K562 (cell line): Measurements from ENCODE around the gene PYGO2. TPM values are rescaled to one million over a fixed set of nuclear protein-coding genes. Genes with fewer than 3 reads are reported as not detected.

Experiments
- ATAC-seq: fragments of 200-7000 bp; cut with Tn5 transposase; 3 replicates; pipeline ENCODE4 v1.9.1; 2020; ENCODE audit warnings: moderate library complexity
- BruUV-seq: library from RNA; stranded (reverse); fragments of 400-500 nt; replicated peaks from 2 replicates; lab custom pipeline; 2021; lab: Mats Ljungman, UMichigan
- CTCF ChIA-PET: fragments of 300-600 bp; formaldehyde crosslinking; extraction: SDS; loops from one replicate; lab custom pipeline; 2021; ENCODE audit warnings: low intra/inter-chr PET ratio; lab: Yijun Ruan, JAX
- POLR2A ChIA-PET: fragments of 300-600, 350-650 bp; sonication (Branson Sonifier 250); formaldehyde crosslinking; extraction: SDS; loops from one replicate; lab custom pipeline; 2021; ENCODE audit warnings: antibody characterized with exemption, inconsistent platforms; lab: Yijun Ruan, JAX
- DNase-seq, 4 experiments: peaks; one replicate each; pipeline versions ENCODE4 v3.0.0 to v3.0.0-alpha.2; 2011 to 2018; ENCODE audit warnings: low spot score in 3 of 4, mixed read lengths in 3 of 4; ENCODE audit errors: extremely low read depth in 1 of 4
- FAIRE-seq: peaks from 2 replicates; lab custom pipeline; 2011; peaks lifted over from hg19 to GRCh38; lab: Jason Lieb, UNC
- H2AFZ ChIP-seq: 2 replicates; pipeline ENCODE4 v1.6.0; 2011; ENCODE audit warnings: low read depth, low read length, control low read depth, inconsistent platforms
- H3K27ac ChIP-seq: fragments of 200-600 bp; 3 replicates; pipeline ENCODE4 v1.8.0; 2011; ENCODE audit warnings: low read depth, mild to moderate bottlenecking, control low read depth, inconsistent platforms, low read length, moderate library complexity, mixed read lengths; ENCODE audit errors: extremely low read depth
- H3K27me3 ChIP-seq, 2 experiments: fragments of 300-600 bp in 1 of 2; 2 replicates in 1 of 2; 3 replicates in 1 of 2; pipeline versions ENCODE4 v1.6.0 to v1.8.0; 2011; ENCODE audit warnings: inconsistent platforms in 2 of 2, low read length in 2 of 2, mild to moderate bottlenecking in 1 of 2, mixed read lengths in 1 of 2, moderate library complexity in 1 of 2; ENCODE audit not compliant: control insufficient read depth in 2 of 2, insufficient read depth in 2 of 2
- H3K36me3 ChIP-seq: fragments of 300-600 bp; 3 replicates; pipeline ENCODE4 v1.8.0; 2011; ENCODE audit warnings: mild to moderate bottlenecking, low read length, inconsistent platforms; ENCODE audit not compliant: control insufficient read depth, insufficient read depth
- H3K4me1 ChIP-seq, 2 experiments: fragments of 200-600 bp in 1 of 2; replicated peaks in 1 of 2; 2 replicates in 1 of 2; 3 replicates in 1 of 2; pipeline versions ENCODE4 v1.5.1 to v1.8.0; 2011; ENCODE audit warnings: inconsistent platforms in 2 of 2, low read length in 2 of 2, mild to moderate bottlenecking in 1 of 2, mixed read lengths in 1 of 2, moderate library complexity in 1 of 2; ENCODE audit not compliant: control insufficient read depth in 2 of 2, insufficient read depth in 2 of 2
- H3K4me2 ChIP-seq: 2 replicates; pipeline ENCODE4 v1.6.1; 2011; ENCODE audit warnings: low read length, control low read depth, inconsistent platforms, mixed read lengths; ENCODE audit not compliant: insufficient read depth
- H3K4me3 ChIP-seq: fragments of 200-600 bp; sonication (generic), shearing (Covaris generic); 2 replicates; pipeline ENCODE4 v1.5.1; 2016; ENCODE audit warnings: control low read depth, inconsistent platforms
- H3K79me2 ChIP-seq: fragments of 200-600 bp; 3 replicates; pipeline ENCODE4 v1.8.0; 2011; ENCODE audit warnings: low read length, inconsistent platforms; ENCODE audit not compliant: control insufficient read depth, insufficient read depth
- H3K9ac ChIP-seq, 2 experiments: 2 replicates each; pipeline versions ENCODE4 v1.6.0 to v1.6.1; 2011; ENCODE audit warnings: low read depth in 2 of 2, low read length in 2 of 2, control low read depth in 1 of 2, inconsistent platforms in 1 of 2, mild to moderate bottlenecking in 1 of 2, mixed read lengths in 1 of 2; ENCODE audit not compliant: insufficient read depth in 1 of 2
- H3K9me1 ChIP-seq: one replicate; pipeline ENCODE4 v1.6.0; 2011; ENCODE audit warnings: inconsistent platforms, mild to moderate bottlenecking, low read length, moderate library complexity; ENCODE audit not compliant: control insufficient read depth, insufficient read depth
- H3K9me3 ChIP-seq: replicated peaks from 2 replicates; pipeline ENCODE4 v1.5.1; 2011; ENCODE audit warnings: low read depth, low read length, inconsistent platforms; ENCODE audit not compliant: control insufficient read depth, insufficient read depth
- H4K20me1 ChIP-seq: replicated peaks from 2 replicates; pipeline ENCODE4 v1.6.1; 2011; ENCODE audit warnings: low read length, inconsistent platforms, mixed read lengths; ENCODE audit not compliant: control insufficient read depth, insufficient read depth
- C11orf30 ChIP-seq: fragments of 450-650 bp; IDR thresholded peaks from 2 replicates; pipeline ENCODE4 v1.6.1; 2016; ENCODE audit warnings: low read depth, mild to moderate bottlenecking
- HDAC8 ChIP-seq: fragments of 450-650 bp; IDR thresholded peaks from 2 replicates; pipeline ENCODE4 v1.6.1; 2016; ENCODE audit warnings: mild to moderate bottlenecking, missing genetic modification characterization, moderate library complexity, missing compliant biosample characterization
- WGBS: fragments of 100-300 bp; shearing (Covaris generic); methylation state at CpG from one replicate; pipeline ENCODE4 v1.1.6; 2016; ENCODE audit warnings: low coverage, mixed read lengths; ENCODE audit not compliant: insufficient coverage; ENCODE audit errors: missing lambda C conversion rate; 5-methylcytosine and 5-hydroxymethylcytosine counted together
- in situ Hi-C: fragments of 300-500 bp; cut with MboI; formaldehyde crosslinking; loops from 4 replicates; pipeline ENCODE4 v1.15.0; 2018; ENCODE audit warnings: inconsistent platforms, mixed read lengths
- intact Hi-C: fragments of 100-400 bp; cut with micrococcal nuclease; formaldehyde crosslinking; loops from 2 replicates; pipeline ENCODE4 v1.14.2; 2022
- polyA plus RNA-seq, 8 experiments: library from polyadenylated mRNA; depleted of rRNA in 4 of 8; stranded (reverse) in 5 of 8; unstranded in 3 of 8; fragments of >200 nt; fragmentation: Nextera tagmentation in 2 of 8; fragmentation: Illumina TruSeq in 1 of 8; extraction: Ambion mirVana in 2 of 8; extraction: Trizol in 1 of 8; gene quantifications; 2 replicates each; pipeline versions ENCODE4 v1.2.1 to v1.2.3, GENCODE V29; 2011 to 2014; ENCODE audit warnings: inconsistent platforms in 1 of 8, missing spikeins in 1 of 8
- total RNA-seq, 7 experiments: library from RNA; depleted of rRNA in 6 of 7; stranded (reverse); fragments of >200 nt in 6 of 7; fragmentation: Illumina TruSeq in 2 of 7; extraction: Trizol in 2 of 7; gene quantifications; 2 replicates each; pipeline versions ENCODE4 v1.2.1 to v1.2.3, GENCODE V29; 2011 to 2021; ENCODE audit warnings: low replicate concordance in 1 of 7
- TF ChIP-seq, protein P1 (sequence below), 2 experiments: IDR thresholded peaks; 2 replicates each; pipeline ENCODE4 v1.6.1; 2012; ENCODE audit warnings: improper control_type of control experiment in 2 of 2, low read depth in 2 of 2, low read length in 2 of 2, borderline replicate concordance in 1 of 2

The PYGO2 gene
- total and polyA plus RNA-seq, 9 of the 15 experiments (the other 6 are each of a cell fraction or from before 2014, with no cell fraction given), result 8.3 to 36.2 (median 18.2) TPM

DNA sequence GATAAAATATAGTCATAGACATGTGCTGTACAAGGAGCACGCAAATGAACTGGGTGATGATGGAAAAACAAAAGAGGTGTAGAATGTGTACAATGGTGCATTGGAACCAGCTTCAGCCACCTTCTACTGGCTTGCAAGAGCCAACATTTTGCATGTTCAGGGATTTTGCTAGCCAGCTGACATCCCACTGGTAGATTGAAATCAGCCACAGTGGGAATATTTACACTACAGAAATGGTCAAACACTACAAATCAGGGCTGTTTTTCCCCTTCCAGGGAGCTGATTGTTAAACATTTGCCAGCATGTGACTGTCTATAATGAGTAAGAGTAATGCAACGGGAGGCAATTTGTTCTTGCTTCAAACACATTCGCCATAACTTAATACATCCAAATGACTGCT lies 48.3 kb downstream of the PYGO2 start:
- in situ Hi-C loops, result no loop called here
- H3K4me2 ChIP-seq, result no peak overlapping the region
- H3K9me1 ChIP-seq, result no peaks in the 10 kb centered on the region
- POLR2A ChIA-PET, result interaction anchor here (0.7 to 1.6 kb wide), 2 partner anchors 14 to 32 kb away, joined by 3 to 4 read pairs; no protein-coding TSS in a partner anchor
- no peaks in the 10 kb centered on the region; a peak in 2 of 5 replicates for H3K4me1 ChIP-seq
- H3K79me2 ChIP-seq, result no peaks in the 10 kb centered on the region
- no peaks in the 10 kb centered on the region for H3K36me3 ChIP-seq
- TF ChIP-seq C11orf30 (0 out of 2 replicates have a peak, but pooled peaks have one; percentile 14), HDAC8 (tag) (no peak)
- TF ChIP-seq, protein P1, sequence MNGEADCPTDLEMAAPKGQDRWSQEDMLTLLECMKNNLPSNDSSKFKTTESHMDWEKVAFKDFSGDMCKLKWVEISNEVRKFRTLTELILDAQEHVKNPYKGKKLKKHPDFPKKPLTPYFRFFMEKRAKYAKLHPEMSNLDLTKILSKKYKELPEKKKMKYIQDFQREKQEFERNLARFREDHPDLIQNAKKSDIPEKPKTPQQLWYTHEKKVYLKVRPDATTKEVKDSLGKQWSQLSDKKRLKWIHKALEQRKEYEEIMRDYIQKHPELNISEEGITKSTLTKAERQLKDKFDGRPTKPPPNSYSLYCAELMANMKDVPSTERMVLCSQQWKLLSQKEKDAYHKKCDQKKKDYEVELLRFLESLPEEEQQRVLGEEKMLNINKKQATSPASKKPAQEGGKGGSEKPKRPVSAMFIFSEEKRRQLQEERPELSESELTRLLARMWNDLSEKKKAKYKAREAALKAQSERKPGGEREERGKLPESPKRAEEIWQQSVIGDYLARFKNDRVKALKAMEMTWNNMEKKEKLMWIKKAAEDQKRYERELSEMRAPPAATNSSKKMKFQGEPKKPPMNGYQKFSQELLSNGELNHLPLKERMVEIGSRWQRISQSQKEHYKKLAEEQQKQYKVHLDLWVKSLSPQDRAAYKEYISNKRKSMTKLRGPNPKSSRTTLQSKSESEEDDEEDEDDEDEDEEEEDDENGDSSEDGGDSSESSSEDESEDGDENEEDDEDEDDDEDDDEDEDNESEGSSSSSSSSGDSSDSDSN (IDR thresholded peaks at IDR 0.05; ENCODE audit: borderline replicate concordance in 1 of 2, low read depth in 2 of 2, low read length in 2 of 2), result no peak
- H3K9me3 ChIP-seq, result peaks cover 4% of the 10 kb centered on the region
- H3K27me3 ChIP-seq, result no peaks in the 10 kb centered on the region; a peak in 2 of 5 replicates
- H3K27ac ChIP-seq, result no peak overlapping the region
- WGBS, result 14% methylated on average over 3 of the region's 3 CpGs
- CTCF ChIA-PET, result interaction anchor here (0.6 to 0.7 kb wide), 2 partner anchors 43 to 463 kb away, joined by 3 read pairs; partner anchors contain the start of gene PBXIP1
- no peak overlapping the region for H3K4me3 ChIP-seq
- H4K20me1 ChIP-seq, result no peaks in the 10 kb centered on the region
- no peak overlapping the region for H2AFZ ChIP-seq
- FAIRE-seq (no peak), ATAC-seq (no peak), DNase-seq (no peak)
- H3K9ac ChIP-seq, result no peak overlapping the region
- BruUV-seq, result no TSS peak
- intact Hi-C loops, result no loop called here
